CD4-positive, alpha-beta T cell treated with Interleukin-6 for 4 hours (primary cell): Measurements from ENCODE around the gene GLT6D1.
"Not testable (repeated sequence)": the region's sequence is repeated elsewhere in the genome, so short reads cannot be mapped to it uniquely, and the experiment has no call there.

Experiments used
- DNase-seq: peaks from one replicate; pipeline ENCODE4 v3.0.0-alpha.2; 2020; ENCODE audit warnings: mixed read lengths

GLT6D1 gene

DNA sequence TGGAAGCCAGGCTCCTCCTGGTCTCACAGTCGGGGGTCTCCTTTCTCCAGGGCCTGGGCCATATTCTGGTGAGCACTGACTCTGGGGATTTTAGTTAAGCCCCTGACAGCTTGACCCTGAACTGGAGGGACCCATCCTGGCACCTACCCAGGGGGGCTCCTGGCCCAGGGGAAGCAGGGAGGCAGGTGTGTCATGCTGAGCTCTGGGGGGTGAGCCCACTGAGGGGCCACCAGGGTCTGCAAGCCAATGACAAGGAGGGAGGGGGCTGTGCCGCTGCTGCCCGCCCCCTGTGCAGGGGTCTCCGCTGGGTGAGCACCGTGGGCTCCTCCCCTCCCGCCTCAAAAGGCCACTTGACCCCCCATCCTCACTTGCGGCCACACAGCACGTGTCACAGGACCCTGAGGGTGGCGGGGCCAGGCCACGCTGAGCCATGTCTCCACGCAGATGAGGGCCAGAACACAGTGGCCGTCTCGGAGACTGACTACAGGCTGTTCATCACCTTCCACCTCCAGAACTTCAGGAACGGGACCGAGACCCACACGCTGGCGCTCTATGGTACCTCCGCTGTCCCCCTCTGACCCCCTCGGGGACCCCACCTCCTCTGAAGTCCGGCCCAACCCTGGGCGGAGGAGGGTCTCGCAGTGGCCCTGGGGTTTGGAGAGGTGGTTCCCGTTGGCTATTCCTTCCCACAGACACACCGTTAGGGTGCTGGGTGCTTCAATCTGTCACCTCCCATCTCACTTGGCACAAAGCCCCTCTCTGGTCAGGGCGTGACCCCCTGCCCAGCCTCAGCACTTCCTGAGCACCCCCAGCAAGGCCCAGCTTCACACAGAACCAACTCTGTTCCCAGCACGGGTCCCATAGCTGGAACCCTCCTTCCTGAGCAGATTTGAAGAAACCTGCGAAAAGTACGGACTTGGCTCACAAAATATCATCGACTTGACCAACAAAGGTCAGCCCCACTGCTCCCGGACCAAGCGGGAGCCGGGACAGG is 25.8 kb upstream of the GLT6D1 start:
- DNase-seq, result no peak

DNA sequence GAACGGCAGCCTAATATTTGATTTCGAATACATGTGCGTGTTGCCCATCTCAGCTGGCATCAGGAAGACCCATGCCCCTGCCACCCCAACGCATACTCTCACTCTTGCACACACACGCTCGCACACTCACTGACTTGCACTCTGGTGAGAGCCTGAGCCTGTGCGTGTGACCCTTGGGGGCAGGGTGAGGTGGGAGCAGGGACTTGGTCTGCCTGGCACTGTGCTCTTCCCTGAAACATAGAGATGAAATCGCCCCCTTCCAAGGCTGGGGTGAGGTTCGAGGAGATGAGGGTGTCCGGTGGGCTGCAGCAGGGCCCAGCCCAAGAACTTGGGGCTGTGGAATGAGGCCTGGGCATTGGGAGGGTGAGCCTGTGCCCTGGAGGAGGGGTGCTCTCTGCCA is 24.9 kb upstream of the GLT6D1 start:
- no peak for DNase-seq

DNA sequence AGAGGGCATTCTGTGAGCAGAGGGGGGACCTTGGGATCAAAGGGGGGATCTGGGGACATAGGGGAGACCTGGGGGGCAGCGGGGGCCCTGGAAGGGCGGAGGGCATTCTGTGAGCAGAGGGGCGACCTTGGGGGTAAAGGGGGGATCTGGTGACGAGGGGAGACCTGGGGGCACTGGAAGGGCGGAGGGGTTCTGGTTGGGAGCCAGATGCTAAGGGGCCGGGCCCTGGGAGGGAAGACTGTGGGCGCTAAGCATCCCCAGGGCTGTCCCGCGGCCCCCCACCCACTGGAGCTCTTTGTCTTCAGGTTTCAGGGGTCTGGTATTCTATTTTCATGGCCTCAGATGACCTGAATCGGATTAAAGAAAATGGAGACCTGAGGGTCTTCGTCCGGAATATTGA is 24.5 kb upstream of the GLT6D1 start:
- no peak for DNase-seq

DNA sequence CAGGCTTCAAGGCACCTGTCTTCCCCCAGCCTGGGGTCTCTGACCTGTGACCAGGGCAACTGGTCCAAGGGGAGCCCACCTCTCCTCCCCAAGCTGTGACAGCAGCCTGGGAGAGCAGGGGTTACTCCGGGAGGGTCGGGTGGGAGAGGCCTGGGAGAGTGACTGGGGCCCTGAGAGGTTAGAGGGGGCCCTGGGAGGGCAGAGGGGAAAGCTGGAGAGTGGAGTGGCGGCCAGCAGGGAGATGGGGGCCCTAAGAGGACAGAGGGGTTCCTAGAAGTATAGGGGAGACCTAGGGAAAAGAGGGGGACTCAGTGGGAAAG is 24.1 kb upstream of the GLT6D1 start:
- no peak for DNase-seq

DNA sequence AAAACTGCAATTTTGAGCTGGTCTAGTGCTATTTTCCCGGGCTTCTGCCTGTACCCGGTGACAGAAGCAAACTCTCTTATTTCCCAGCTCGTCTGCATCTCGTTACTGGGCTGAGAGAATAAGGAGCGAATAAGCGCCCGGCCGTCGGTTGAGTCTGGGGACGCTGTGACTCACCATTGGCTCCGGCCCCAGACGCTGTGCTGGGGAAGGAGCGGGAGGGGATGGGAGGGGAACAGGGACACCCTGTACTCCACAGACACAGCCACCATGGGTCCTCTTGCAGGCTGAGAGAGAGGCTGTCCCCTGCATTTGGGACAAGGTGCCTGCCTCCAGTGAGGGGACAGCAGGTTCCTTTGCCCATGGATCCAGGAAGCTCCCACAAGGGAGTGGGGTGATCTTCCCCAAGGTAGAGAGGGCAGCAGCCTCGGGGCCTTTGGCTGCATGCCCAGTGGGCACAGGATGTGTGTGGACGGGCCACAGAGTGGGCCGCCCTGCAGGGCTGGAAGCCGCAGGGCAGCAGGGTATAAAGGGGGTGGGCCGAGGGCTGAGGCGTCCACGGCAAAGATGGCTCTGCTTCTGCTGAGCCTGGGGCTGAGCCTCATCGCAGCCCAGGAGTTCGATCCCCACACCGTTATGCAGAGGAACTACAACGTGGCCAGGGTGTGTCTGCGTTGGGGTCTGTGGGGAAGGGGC is 23.6 kb upstream of the GLT6D1 start, which contains the start of gene LCN9:
LCN9 (plus strand) TSS at position 552 of the 693 bp plus-strand sequence; CDS start at position 565, 13 bp downstream.
- DNase-seq, result no peak

- no peak for DNase-seq
Observed at GRCh38 chr9:135661816-135662560, 22.6 kb upstream of the GLT6D1 start.

DNA sequence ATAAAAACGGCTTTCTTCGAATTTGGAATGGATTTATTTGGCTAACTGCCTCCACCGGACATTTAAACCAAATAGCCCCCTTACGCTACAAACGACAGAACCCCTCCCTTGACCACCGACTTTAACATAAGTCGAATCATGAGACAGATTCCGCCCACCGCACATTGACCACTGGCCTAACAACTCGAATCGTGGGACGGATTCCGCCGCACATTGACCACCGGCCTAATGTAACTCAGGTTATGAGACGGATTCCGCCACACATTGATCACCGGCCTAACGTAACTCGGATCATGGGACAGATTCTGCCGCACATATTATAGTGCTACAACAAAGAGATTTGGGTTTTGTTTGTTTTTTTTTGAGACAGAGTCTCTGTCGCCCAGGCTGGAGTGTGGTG is 21.1 kb upstream of the GLT6D1 start:
- DNase-seq, result no peak

DNA sequence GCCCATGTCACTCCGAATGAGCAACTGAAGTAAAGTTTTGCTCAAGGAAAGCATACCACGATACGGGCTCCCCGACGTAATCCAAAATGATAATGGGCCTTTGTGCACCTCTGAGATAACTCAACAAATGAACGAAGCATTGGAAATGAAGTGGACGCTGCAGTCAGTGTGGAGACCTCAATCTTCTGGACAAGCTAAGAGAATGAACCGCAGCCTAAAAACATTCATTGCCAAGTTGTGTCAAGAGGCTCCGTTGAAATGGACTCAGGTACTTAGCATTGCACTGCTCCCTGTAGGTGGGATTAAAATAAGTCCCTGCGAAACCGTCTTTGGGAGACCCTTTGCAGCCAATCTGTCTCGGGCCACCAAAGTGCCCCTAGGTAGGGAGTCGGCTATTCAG is 19.9 kb upstream of the GLT6D1 start:
- DNase-seq, result no peak

GRCh38 chr9:135657416-135657815 is 18.1 kb upstream of the GLT6D1 start:
- DNase-seq, result no peak

- DNase-seq, result no peak
Observed at GRCh38 chr9:135655317-135655716, 16.0 kb upstream of the GLT6D1 start.

DNA sequence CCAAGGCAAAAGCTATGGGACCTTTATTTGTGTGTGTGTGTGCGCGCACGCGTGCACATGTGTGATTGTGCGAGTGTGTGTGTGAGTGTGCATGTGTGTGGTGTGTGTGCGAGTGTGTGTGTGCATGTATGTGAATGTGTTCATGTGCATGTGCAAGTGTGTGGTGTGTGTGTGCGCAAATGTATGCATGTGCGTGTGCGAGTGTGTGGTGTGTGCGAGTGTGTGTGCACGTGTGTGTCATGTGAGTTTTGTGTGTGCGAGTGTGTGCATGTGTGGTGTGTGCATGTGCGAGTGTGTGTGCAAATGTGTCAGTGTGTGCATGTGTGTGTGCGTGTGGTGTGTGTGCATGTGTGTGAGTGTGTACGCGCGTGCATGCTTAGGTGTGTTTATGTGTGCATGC is 11.1 kb upstream of the GLT6D1 start:
- no peak for DNase-seq

DNA sequence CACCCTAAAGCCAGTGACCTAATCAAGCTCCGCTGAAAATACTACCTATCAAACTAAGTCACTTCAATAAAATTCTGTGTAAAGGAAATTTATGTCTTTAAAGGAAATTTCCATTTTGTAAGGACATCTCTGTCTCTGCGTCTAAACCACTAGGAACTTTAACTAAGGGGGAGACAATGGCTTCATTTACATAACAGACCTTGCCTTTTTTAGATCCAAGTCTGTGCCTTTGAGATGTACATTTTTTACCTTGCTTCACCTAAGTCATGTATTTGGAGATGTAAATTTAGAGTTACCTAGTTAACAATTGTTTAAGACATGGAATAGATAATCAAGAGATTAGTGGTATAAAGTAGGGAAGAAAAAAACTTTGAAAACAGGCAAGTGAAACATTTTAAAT is 10.2 kb upstream of the GLT6D1 start:
- no peak for DNase-seq

DNA sequence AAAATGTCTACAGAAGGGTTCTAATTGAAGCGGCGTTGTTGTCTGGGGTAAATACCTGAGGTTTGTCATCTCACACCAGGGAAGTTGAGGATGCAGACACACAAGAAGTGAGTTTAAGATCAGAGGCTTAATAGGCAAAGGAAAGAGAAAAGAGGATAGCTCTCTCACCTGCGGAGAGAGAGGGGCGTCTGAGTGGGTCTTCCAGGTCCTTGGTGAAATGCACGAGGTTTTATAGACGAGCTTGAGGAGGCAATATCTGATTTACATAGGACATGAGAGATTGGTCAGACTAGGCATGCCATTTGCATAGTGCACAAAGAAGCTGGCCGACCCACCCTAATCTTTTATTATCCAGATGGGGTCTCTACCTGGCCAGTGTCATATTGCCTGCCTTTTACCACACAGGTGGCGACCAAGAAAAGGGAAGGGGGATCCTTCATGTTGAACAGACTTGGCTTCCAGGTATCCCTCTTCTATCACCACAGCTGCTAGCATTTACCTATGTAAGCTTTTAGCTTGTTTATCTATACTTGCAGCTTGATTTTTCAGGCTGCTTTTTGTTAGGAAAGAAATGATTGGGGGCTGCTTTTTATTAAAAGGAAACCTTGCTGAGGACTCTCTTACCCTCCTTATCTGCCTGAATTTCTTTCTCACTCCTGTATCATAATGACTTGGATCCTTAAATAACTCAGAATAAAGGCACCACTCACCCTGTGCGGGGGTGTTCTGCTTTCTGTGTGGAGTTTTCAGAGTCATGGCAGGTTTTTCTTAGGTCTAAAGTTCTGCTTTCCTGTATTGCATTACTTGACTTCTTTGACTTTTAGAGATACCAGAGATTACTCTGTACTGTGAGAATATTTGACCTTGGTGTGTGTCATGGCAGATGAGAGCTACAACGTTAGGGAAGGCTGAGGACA is 9.4 kb upstream of the GLT6D1 start:
- DNase-seq, result no peak

DNA sequence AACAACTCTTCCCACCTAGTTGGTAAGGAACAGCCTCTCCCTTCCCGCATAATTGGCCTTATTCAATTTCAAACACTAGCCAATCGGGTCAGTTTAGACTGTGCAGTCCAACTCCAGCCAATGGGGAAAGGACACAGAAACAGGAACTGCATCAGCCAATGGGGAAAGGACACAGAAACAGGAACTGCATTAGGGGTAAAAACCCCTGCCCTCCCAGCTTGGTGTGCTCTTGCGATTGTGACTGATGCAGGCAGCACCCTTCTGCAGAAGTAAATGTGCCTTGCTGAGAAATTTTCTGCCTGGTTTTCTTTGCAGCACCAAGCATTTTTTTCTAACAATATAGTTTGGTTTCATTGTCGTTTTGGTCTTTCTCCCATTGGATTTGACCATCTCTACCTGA is 8.5 kb upstream of the GLT6D1 start:
- DNase-seq, result no peak

DNA sequence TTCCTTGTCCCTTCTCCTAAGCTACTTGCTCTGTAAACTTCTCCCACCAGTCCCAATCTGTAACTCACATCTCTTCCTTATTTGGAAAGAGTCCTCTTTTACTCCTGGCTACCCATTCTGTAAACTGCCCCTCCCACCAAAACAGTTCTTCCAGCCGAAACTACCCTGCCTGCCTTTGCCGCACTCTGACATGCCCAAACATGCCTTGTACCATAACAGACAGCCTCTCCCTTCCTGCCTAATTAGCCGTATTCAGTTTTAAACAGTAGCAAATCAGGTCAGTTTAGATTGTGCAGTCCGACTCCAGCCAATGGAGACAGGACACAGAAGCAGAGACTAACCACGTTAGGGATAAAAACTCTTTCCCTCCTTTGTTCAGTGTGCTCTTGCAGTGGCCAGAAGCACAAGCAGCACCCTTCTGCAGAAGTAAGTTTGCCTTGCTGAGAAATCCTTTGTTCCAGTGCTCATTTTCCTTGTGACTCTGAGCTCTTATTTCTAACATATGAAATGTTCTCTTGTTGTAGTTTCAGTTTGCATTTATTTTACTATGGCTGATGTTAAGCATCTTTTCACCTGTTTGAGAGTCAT is 5.4 kb upstream of the GLT6D1 start:
- DNase-seq, result no peak

GRCh38 chr9:135641745-135642144 is 2.4 kb upstream of the GLT6D1 start:
- no peak for DNase-seq

- DNase-seq, result no peak
Observed at GRCh38 chr9:135641047-135641446, 1.7 kb upstream of the GLT6D1 start.

DNA sequence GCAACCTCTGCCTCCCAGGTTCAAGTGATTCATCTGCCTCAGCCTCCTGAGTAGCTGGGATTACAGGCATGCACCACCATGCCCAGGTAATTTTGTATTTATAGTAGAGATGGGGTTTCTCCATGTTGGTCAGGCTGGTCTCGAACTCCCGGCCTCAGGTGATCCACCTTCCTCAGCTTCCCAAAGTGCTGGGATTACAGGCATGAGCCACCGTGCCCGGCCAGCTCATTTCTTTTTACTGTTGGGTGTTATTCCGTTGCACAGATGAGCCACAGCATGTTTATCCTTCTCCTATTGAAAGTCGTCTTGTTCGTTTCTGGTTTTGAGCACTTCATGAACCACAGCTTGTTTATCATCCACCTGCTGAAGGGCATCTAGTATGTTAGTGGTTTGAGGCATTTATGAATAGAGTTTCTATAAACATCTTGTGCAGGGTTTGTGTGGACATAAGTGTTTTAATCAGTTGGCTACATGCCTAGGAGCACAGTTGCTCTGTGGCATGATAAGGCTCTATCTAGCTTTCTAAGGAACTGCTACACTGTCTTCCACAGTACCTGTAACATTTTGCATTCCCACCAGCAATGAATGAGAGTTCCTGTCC is 2.3 kb downstream of the GLT6D1 start:
- not testable (repeated sequence) for DNase-seq

DNA sequence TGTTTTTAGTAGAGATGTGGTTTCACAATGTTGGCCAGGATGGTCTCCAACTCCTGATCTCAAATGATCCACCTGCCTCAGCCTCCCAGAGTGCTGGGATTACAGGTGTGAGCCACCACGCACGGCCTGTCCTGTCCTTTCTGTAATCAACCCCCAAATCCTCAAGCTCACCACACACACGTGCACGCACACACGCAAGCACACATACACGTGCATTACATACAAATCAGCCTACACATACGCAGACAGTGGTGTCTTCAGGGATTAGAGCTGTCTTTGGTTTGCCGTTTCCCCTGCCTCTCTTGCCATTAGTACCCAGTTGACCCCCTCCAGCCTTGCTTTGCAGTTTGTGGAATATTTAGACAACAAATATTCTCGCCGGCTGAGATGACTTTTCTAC is 6.5 kb downstream of the GLT6D1 start:
- no peak for DNase-seq

GRCh38 chr9:135624282-135624681 is 15.1 kb downstream of the GLT6D1 start:
- DNase-seq, result no peak

DNA sequence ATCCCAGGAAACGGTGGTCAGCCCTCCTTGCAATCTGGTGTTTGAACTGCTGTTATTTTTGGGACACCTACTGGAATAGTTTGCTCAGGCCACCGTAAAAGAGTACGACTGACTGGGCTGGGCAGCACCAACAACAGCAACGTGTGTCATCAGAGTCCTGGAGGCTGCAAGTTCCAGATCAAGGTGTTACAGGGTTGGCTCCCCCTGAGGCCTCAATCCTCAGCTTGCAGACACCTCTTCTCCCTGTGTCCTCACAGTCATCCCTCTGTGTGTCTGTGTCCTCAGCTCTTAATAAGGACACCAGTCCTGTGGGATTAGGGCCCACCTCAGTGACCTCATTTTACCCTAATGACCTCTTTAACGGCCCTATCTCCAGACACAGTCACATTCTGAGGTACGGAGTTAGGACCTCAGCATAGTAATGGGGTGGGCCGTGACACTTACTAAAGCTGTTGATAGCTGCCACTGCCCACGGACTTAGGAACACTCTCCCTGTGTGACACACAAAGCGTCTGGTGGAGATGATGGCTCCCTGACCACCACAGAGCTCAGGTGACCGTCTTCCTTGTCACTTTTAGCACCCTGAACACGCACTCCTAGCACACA is 16.8 kb downstream of the GLT6D1 start:
- DNase-seq, result no peak
